ENCODE results near the gene CCDC183.
"Not testable (repeated sequence)": the region's sequence is repeated elsewhere in the genome, so short reads cannot be mapped to it uniquely, and the experiment has no call there.

CCDC183 gene

GRCh38 chr9:136793086-136793946 is 2.8 kb upstream of the CCDC183 start:
- Histone ChIP-seq H3K4me3 (ENCODE audit: insufficient read length, low read depth) (no peak overlapping the region), H3K9me3 (ENCODE audit: insufficient read depth, low read length) (no peaks in the 10 kb centered on the region), H3K9ac (ENCODE audit: insufficient read length, low read depth) (no peak overlapping the region), H3K36me3 (ENCODE audit: insufficient read depth, insufficient read length, low read length) (peaks cover 26% of the 10 kb centered on the region), H3K27me3 (ENCODE audit: insufficient read depth, insufficient read length) (no peaks in the 10 kb centered on the region), H3K4me1 (ENCODE audit: insufficient read depth, insufficient read length) (peaks cover 17% of the 10 kb centered on the region)
- TF ChIP-seq YY1 (IDR thresholded peaks at IDR 0.05; ENCODE audit: insufficient read depth, insufficient read length) (no peak), ZNF274 (IDR thresholded peaks at IDR 0.05; ENCODE audit: low read depth, low read length) (no peak), SUZ12 (IDR thresholded peaks at IDR 0.05; ENCODE audit: extremely low read depth, insufficient read depth, insufficient read length) (no peak)
- DNase-seq (ENCODE audit: low read depth, low spot score): no peak

GRCh38 chr9:136794281-136794999 is 1.7 kb upstream of the CCDC183 start:
- no peak overlapping the region for H3K4me3 ChIP-seq (ENCODE audit: insufficient read length, low read depth)
- no peaks in the 10 kb centered on the region for H3K9me3 ChIP-seq (ENCODE audit: insufficient read depth, low read length)
- H3K9ac ChIP-seq (ENCODE audit: insufficient read length, low read depth): no peak overlapping the region
- peaks cover 26% of the 10 kb centered on the region for H3K36me3 ChIP-seq (ENCODE audit: insufficient read depth, insufficient read length, low read length)
- TF ChIP-seq YY1 (IDR thresholded peaks at IDR 0.05; ENCODE audit: insufficient read depth, insufficient read length): no peak
- H3K4me1 ChIP-seq (ENCODE audit: insufficient read depth, insufficient read length): peaks cover 27% of the 10 kb centered on the region
- H3K27me3 ChIP-seq (ENCODE audit: insufficient read depth, insufficient read length): peaks cover 11% of the 10 kb centered on the region
- DNase-seq (ENCODE audit: low read depth, low spot score): no peak

- no peak for DNase-seq (ENCODE audit: low read depth, low spot score)
- TF ChIP-seq YY1 (IDR thresholded peaks at IDR 0.05; ENCODE audit: insufficient read depth, insufficient read length) (no peak), ZNF274 (IDR thresholded peaks at IDR 0.05; ENCODE audit: low read depth, low read length) (no peak), SUZ12 (IDR thresholded peaks at IDR 0.05; ENCODE audit: extremely low read depth, insufficient read depth, insufficient read length) (no peak)
- no peaks in the 10 kb centered on the region for H3K9me3 ChIP-seq (ENCODE audit: insufficient read depth, low read length)
- peaks cover 16% of the 10 kb centered on the region for H3K27me3 ChIP-seq (ENCODE audit: insufficient read depth, insufficient read length)
- H3K4me1 ChIP-seq (ENCODE audit: insufficient read depth, insufficient read length): peaks cover 29% of the 10 kb centered on the region
- H3K4me3 ChIP-seq (ENCODE audit: insufficient read length, low read depth): no peak overlapping the region
- H3K9ac ChIP-seq (ENCODE audit: insufficient read length, low read depth): no peak overlapping the region
- H3K36me3 ChIP-seq (ENCODE audit: insufficient read depth, insufficient read length, low read length): peaks cover 26% of the 10 kb centered on the region
Observed at GRCh38 chr9:136795000-136795348, 1.2 kb upstream of the CCDC183 start.

GRCh38 chr9:136796775-136797347 is 723 bp downstream of the CCDC183 start:
- Histone ChIP-seq H3K36me3 (ENCODE audit: insufficient read depth, insufficient read length, low read length) (peaks cover 26% of the 10 kb centered on the region), H3K4me1 (ENCODE audit: insufficient read depth, insufficient read length) (peaks cover 29% of the 10 kb centered on the region), H3K27me3 (ENCODE audit: insufficient read depth, insufficient read length) (peaks cover 16% of the 10 kb centered on the region)
- not testable (repeated sequence) for H3K4me3 ChIP-seq (ENCODE audit: insufficient read length, low read depth); H3K9me3 ChIP-seq (ENCODE audit: insufficient read depth, low read length); H3K9ac ChIP-seq (ENCODE audit: insufficient read length, low read depth); DNase-seq (ENCODE audit: low read depth, low spot score)

- Histone ChIP-seq H3K9ac (ENCODE audit: insufficient read length, low read depth) (peak overlapping the region; percentile 68), H3K9me3 (ENCODE audit: insufficient read depth, low read length) (no peaks in the 10 kb centered on the region), H3K4me3 (ENCODE audit: insufficient read length, low read depth) (no peak overlapping the region), H3K4me1 (ENCODE audit: insufficient read depth, insufficient read length) (peaks cover 20% of the 10 kb centered on the region), H3K36me3 (ENCODE audit: insufficient read depth, insufficient read length, low read length) (peaks cover 13% of the 10 kb centered on the region), H3K27me3 (ENCODE audit: insufficient read depth, insufficient read length) (peaks cover 21% of the 10 kb centered on the region)
- DNase-seq (ENCODE audit: low read depth, low spot score): no peak
- TF ChIP-seq SUZ12 (IDR thresholded peaks at IDR 0.05; ENCODE audit: extremely low read depth, insufficient read depth, insufficient read length) (no peak), YY1 (IDR thresholded peaks at IDR 0.05; ENCODE audit: insufficient read depth, insufficient read length) (no peak), ZNF274 (IDR thresholded peaks at IDR 0.05; ENCODE audit: low read depth, low read length) (no peak)
Observed at GRCh38 chr9:136798708-136799078, 2.6 kb downstream of the CCDC183 start.

- no peak for DNase-seq (ENCODE audit: low read depth, low spot score)
- TF ChIP-seq ZNF274 (IDR thresholded peaks at IDR 0.05; ENCODE audit: low read depth, low read length) (no peak), YY1 (IDR thresholded peaks at IDR 0.05; ENCODE audit: insufficient read depth, insufficient read length) (no peak), SUZ12 (IDR thresholded peaks at IDR 0.05; ENCODE audit: extremely low read depth, insufficient read depth, insufficient read length) (no peak)
- H3K9ac ChIP-seq (ENCODE audit: insufficient read length, low read depth): peak overlapping the region; percentile 68
- peaks cover 21% of the 10 kb centered on the region for H3K27me3 ChIP-seq (ENCODE audit: insufficient read depth, insufficient read length)
- H3K4me3 ChIP-seq (ENCODE audit: insufficient read length, low read depth): peak overlapping the region; percentile 32
- no peaks in the 10 kb centered on the region for H3K9me3 ChIP-seq (ENCODE audit: insufficient read depth, low read length)
- peaks cover 20% of the 10 kb centered on the region for H3K4me1 ChIP-seq (ENCODE audit: insufficient read depth, insufficient read length)
- peaks cover 15% of the 10 kb centered on the region for H3K36me3 ChIP-seq (ENCODE audit: insufficient read depth, insufficient read length, low read length)
Observed at GRCh38 chr9:136799079-136799853, 3.1 kb downstream of the CCDC183 start.
